Midbrain (tissue), 1 donor: Measurements from ENCODE around the gene SETD2.
"Not testable (repeated sequence)": the region's sequence is repeated elsewhere in the genome, so short reads cannot be mapped to it uniquely, and the experiment has no call there.

Experiments
- DNase-seq: peaks from one replicate; lab custom pipeline; 2025; lab: John Stamatoyannopoulos, UW

SETD2 gene

GRCh38 chr3:47098910-47099309, 65.0 kb downstream of the SETD2 start:
- no peak for DNase-seq

GRCh38 chr3:47097864-47098263, 66.0 kb downstream of the SETD2 start:
- DNase-seq: no peak

GRCh38 chr3:47096959-47097358, 67.0 kb downstream of the SETD2 start:
- DNase-seq: no peak

GRCh38 chr3:47092090-47092489, 71.8 kb downstream of the SETD2 start:
- no peak for DNase-seq

GRCh38 chr3:47089630-47090029, 74.3 kb downstream of the SETD2 start:
- no peak for DNase-seq

GRCh38 chr3:47086071-47086470, 77.8 kb downstream of the SETD2 start:
- peak; percentile 3 for DNase-seq

GRCh38 chr3:47083786-47084185, 80.1 kb downstream of the SETD2 start:
- no peak for DNase-seq

GRCh38 chr3:47082519-47082918, 81.4 kb downstream of the SETD2 start:
- no peak for DNase-seq

GRCh38 chr3:47079432-47079831, 84.5 kb downstream of the SETD2 start:
- no peak for DNase-seq

- DNase-seq: no peak
These were observed 90.2 kb downstream of the SETD2 start for GRCh38 chr3:47073685-47074084.

GRCh38 chr3:47070770-47071169, 93.1 kb downstream of the SETD2 start:
- no peak for DNase-seq

- not testable (repeated sequence) for DNase-seq
These were observed 97.7 kb downstream of the SETD2 start for GRCh38 chr3:47066259-47066658.

- DNase-seq: no peak
These were observed 98.2 kb downstream of the SETD2 start for GRCh38 chr3:47065681-47066080.

- no peak for DNase-seq
These were observed 98.9 kb downstream of the SETD2 start for GRCh38 chr3:47065058-47065457.

GRCh38 chr3:47057212-47057671, 106.7 kb downstream of the SETD2 start:
- no peak for DNase-seq

GRCh38 chr3:47056705-47057104, 107.2 kb downstream of the SETD2 start:
- DNase-seq: no peak

GRCh38 chr3:47054412-47054811, 109.5 kb downstream of the SETD2 start:
- no peak for DNase-seq

- DNase-seq: no peak
These were observed 116.2 kb downstream of the SETD2 start for GRCh38 chr3:47047673-47048072.

GRCh38 chr3:47047069-47047468, 116.8 kb downstream of the SETD2 start:
- DNase-seq: no peak

GRCh38 chr3:47042231-47042791, 121.6 kb downstream of the SETD2 start:
- no peak for DNase-seq

- no peak for DNase-seq
These were observed 122.8 kb downstream of the SETD2 start for GRCh38 chr3:47041114-47041513.

- DNase-seq: not testable (repeated sequence)
These were observed 126.6 kb downstream of the SETD2 start for GRCh38 chr3:47037302-47037701.

GRCh38 chr3:47036145-47036544, 127.8 kb downstream of the SETD2 start:
- DNase-seq: no peak

- no peak for DNase-seq
These were observed 128.3 kb downstream of the SETD2 start for GRCh38 chr3:47035645-47036044.
